WTC11 (cell line): ENCODE results near the gene TEX11.
"Not testable (repeated sequence)": the region's sequence is repeated elsewhere in the genome, so short reads cannot be mapped to it uniquely, and the experiment has no call there.

Experiments
- CBFB ChIP-seq: sonication (generic); formaldehyde crosslinking; IDR thresholded peaks from 2 replicates; pipeline ENCODE4 v1.8.1; 2022; ENCODE audit warnings: mild to moderate bottlenecking, low read depth, missing genetic modification reagents
- ESRRA ChIP-seq: sonication (generic); formaldehyde crosslinking; IDR thresholded peaks from 2 replicates; pipeline ENCODE4 v1.8.1; 2022; ENCODE audit warnings: mild to moderate bottlenecking, missing genetic modification reagents, borderline replicate concordance
- SMAD3 ChIP-seq: sonication (generic); formaldehyde crosslinking; IDR thresholded peaks from 2 replicates; pipeline ENCODE4 v1.8.0; 2022; ENCODE audit warnings: missing genetic modification reagents, mild to moderate bottlenecking, borderline replicate concordance
- SP1 ChIP-seq: sonication (generic); formaldehyde crosslinking; conservative IDR thresholded peaks from 2 replicates; pipeline ENCODE4 v1.8.1; 2022; ENCODE audit warnings: missing genetic modification reagents
- TF ChIP-seq, protein P1 (sequence below): sonication (generic); formaldehyde crosslinking; IDR thresholded peaks from 2 replicates; pipeline ENCODE4 v1.8.1; 2022; ENCODE audit warnings: low read depth, missing genetic modification reagents, borderline replicate concordance
- TF ChIP-seq, protein P2 (sequence below): fragments of 200-600 bp; IDR thresholded peaks from 2 replicates; pipeline ENCODE4 v1.8.0; 2022; ENCODE audit warnings: antibody characterized with exemption
- TF ChIP-seq, protein P3 (sequence below): sonication (generic); formaldehyde crosslinking; IDR thresholded peaks from 2 replicates; pipeline ENCODE4 v1.8.1; 2022; ENCODE audit warnings: mild to moderate bottlenecking, missing genetic modification reagents, moderate library complexity, borderline replicate concordance
- TF ChIP-seq, protein P4 (sequence below): sonication (generic); formaldehyde crosslinking; IDR thresholded peaks from 2 replicates; pipeline ENCODE4 v1.8.0; 2022; ENCODE audit warnings: mild to moderate bottlenecking, missing genetic modification reagents

DNA sequence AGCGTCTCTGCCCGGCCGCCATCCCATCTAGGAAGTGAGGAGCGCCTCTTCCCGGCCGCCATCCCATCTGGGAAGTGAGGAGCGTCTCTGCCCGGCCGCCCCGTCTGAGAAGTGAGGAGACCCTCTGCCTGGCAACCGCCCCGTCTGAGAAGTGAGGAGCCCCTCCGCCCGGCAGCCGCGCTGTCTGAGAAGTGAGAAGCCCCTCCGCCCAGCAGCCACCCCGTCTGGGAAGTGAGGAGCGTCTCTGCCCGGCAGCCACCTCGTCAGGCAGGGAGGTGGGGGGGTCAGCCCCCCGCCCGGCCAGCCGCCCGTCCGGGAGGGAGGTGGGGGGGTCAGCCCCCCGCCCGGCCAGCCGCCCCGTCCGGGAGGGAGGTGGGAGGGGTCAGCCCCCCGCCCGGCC is 229.1 kb downstream of the TEX11 start:
- TF ChIP-seq, protein P1, sequence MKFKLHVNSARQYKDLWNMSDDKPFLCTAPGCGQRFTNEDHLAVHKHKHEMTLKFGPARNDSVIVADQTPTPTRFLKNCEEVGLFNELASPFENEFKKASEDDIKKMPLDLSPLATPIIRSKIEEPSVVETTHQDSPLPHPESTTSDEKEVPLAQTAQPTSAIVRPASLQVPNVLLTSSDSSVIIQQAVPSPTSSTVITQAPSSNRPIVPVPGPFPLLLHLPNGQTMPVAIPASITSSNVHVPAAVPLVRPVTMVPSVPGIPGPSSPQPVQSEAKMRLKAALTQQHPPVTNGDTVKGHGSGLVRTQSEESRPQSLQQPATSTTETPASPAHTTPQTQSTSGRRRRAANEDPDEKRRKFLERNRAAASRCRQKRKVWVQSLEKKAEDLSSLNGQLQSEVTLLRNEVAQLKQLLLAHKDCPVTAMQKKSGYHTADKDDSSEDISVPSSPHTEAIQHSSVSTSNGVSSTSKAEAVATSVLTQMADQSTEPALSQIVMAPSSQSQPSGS (CRISPR knock-in tag) = not testable (repeated sequence)
- TF ChIP-seq, protein P2, sequence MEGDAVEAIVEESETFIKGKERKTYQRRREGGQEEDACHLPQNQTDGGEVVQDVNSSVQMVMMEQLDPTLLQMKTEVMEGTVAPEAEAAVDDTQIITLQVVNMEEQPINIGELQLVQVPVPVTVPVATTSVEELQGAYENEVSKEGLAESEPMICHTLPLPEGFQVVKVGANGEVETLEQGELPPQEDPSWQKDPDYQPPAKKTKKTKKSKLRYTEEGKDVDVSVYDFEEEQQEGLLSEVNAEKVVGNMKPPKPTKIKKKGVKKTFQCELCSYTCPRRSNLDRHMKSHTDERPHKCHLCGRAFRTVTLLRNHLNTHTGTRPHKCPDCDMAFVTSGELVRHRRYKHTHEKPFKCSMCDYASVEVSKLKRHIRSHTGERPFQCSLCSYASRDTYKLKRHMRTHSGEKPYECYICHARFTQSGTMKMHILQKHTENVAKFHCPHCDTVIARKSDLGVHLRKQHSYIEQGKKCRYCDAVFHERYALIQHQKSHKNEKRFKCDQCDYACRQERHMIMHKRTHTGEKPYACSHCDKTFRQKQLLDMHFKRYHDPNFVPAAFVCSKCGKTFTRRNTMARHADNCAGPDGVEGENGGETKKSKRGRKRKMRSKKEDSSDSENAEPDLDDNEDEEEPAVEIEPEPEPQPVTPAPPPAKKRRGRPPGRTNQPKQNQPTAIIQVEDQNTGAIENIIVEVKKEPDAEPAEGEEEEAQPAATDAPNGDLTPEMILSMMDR = not testable (repeated sequence)
- TF ChIP-seq CBFB; SMAD3 (CRISPR knock-in tag); SP1 (CRISPR knock-in tag); ESRRA (CRISPR knock-in tag): not testable (repeated sequence)
- TF ChIP-seq, protein P3, sequence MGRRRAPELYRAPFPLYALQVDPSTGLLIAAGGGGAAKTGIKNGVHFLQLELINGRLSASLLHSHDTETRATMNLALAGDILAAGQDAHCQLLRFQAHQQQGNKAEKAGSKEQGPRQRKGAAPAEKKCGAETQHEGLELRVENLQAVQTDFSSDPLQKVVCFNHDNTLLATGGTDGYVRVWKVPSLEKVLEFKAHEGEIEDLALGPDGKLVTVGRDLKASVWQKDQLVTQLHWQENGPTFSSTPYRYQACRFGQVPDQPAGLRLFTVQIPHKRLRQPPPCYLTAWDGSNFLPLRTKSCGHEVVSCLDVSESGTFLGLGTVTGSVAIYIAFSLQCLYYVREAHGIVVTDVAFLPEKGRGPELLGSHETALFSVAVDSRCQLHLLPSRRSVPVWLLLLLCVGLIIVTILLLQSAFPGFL (CRISPR knock-in tag) = not testable (repeated sequence)
- TF ChIP-seq, protein P4, sequence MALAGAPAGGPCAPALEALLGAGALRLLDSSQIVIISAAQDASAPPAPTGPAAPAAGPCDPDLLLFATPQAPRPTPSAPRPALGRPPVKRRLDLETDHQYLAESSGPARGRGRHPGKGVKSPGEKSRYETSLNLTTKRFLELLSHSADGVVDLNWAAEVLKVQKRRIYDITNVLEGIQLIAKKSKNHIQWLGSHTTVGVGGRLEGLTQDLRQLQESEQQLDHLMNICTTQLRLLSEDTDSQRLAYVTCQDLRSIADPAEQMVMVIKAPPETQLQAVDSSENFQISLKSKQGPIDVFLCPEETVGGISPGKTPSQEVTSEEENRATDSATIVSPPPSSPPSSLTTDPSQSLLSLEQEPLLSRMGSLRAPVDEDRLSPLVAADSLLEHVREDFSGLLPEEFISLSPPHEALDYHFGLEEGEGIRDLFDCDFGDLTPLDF (CRISPR knock-in tag) = not testable (repeated sequence)
